Measurements from ENCODE around the gene FFAR3. TPM values are rescaled to one million over a fixed set of nuclear protein-coding genes. Genes with fewer than 3 reads are reported as not detected.

FFAR3 gene
- total RNA-seq, 4 donors from 2014 or later = 0.87 TPM; not detected in 3

GRCh38 chr19:35318679-35319448, 39.4 kb upstream of the FFAR3 start:
- Histone ChIP-seq H3K27me3 (no peaks in the 10 kb centered on the region), H3K9me3 (peaks cover 0 to 4% (median 0%) of the 10 kb centered on the region in 4 donors), H3K36me3 (no peaks in the 10 kb centered on the region), H3K27ac (peak overlapping the region in 2 of 4 donors; percentile 61 to 65), H3K4me1 (peaks cover 0 to 9% (median 2%) of the 10 kb centered on the region in 4 donors), H3K4me3 (no peak overlapping the region)
- TF ChIP-seq POLR2A (IDR thresholded peaks at IDR 0.05) (no peak), EP300 (IDR thresholded peaks at IDR 0.05) (peak; percentile 13 to 73)
- 41 to 48% methylated on average over 14 to 16 of the region's 16 CpGs for WGBS, 2 donors
- DNase-seq (ENCODE audit: low spot score in 2 of 2) = peak in 1 of 2 donors; percentile 33

GRCh38 chr19:35320065-35320713, 38.1 kb upstream of the FFAR3 start:
- Histone ChIP-seq H3K27ac (peak overlapping the region in 1 of 4 donors; percentile 29), H3K36me3 (no peaks in the 10 kb centered on the region), H3K4me1 (peaks cover 0 to 9% (median 2%) of the 10 kb centered on the region in 4 donors), H3K4me3 (no peak overlapping the region), H3K27me3 (no peaks in the 10 kb centered on the region), H3K9me3 (peaks cover 0 to 4% (median 0%) of the 10 kb centered on the region in 4 donors)
- TF ChIP-seq CTCF (IDR thresholded peaks at IDR 0.05) = no peak
- TF ChIP-seq EP300 (IDR thresholded peaks at IDR 0.05) = no peak
- no peak for TF ChIP-seq POLR2A (IDR thresholded peaks at IDR 0.05)
- DNase-seq (ENCODE audit: low spot score in 2 of 2) = no peak
- WGBS, 2 donors = 63 to 67% methylated on average over 12 of the region's 12 CpGs

GRCh38 chr19:35321291-35321690, 37.0 kb upstream of the FFAR3 start:
- Histone ChIP-seq H3K4me1 (peaks cover 0 to 9% (median 2%) of the 10 kb centered on the region in 4 donors), H3K36me3 (no peaks in the 10 kb centered on the region), H3K27me3 (no peaks in the 10 kb centered on the region), H3K27ac (no peak overlapping the region), H3K9me3 (peaks cover 0 to 4% (median 0%) of the 10 kb centered on the region in 4 donors), H3K4me3 (no peak overlapping the region)
- no peak for TF ChIP-seq POLR2A (IDR thresholded peaks at IDR 0.05)
- no peak for TF ChIP-seq EP300 (IDR thresholded peaks at IDR 0.05)
- no peak for TF ChIP-seq CTCF (IDR thresholded peaks at IDR 0.05)
- no peak for DNase-seq (ENCODE audit: low spot score in 2 of 2)
- 84 to 89% methylated on average over 2 of the region's 2 CpGs for WGBS, 2 donors

- H3K27ac ChIP-seq = no peak overlapping the region
- no peak for DNase-seq (ENCODE audit: low spot score in 2 of 2)
- no peaks in the 10 kb centered on the region for H3K36me3 ChIP-seq
- WGBS, 2 donors = 92 to 93% methylated on average over 9 of the region's 9 CpGs
- peaks cover 0 to 4% (median 0%) of the 10 kb centered on the region in 4 donors for H3K9me3 ChIP-seq
- no peak for TF ChIP-seq CTCF (IDR thresholded peaks at IDR 0.05)
- no peak for TF ChIP-seq POLR2A (IDR thresholded peaks at IDR 0.05)
- TF ChIP-seq EP300 (IDR thresholded peaks at IDR 0.05) = no peak
- peaks cover 0 to 9% (median 2%) of the 10 kb centered on the region in 4 donors for H3K4me1 ChIP-seq
- no peak overlapping the region for H3K4me3 ChIP-seq
- H3K27me3 ChIP-seq = no peaks in the 10 kb centered on the region
These were observed 36.2 kb upstream of the FFAR3 start for GRCh38 chr19:35322014-35322413.

GRCh38 chr19:35327642-35328041, 30.6 kb upstream of the FFAR3 start:
- DNase-seq (ENCODE audit: low spot score in 2 of 2) = no peak
- Histone ChIP-seq H3K4me1 (no peaks in the 10 kb centered on the region), H3K9me3 (no peaks in the 10 kb centered on the region), H3K4me3 (no peak overlapping the region), H3K36me3 (no peaks in the 10 kb centered on the region), H3K27ac (no peak overlapping the region), H3K27me3 (no peaks in the 10 kb centered on the region)
- 71 to 75% methylated on average over 4 of the region's 4 CpGs for WGBS, 2 donors
- TF ChIP-seq POLR2A (IDR thresholded peaks at IDR 0.05) = no peak
- TF ChIP-seq CTCF (IDR thresholded peaks at IDR 0.05) = no peak
